Pancreas (tissue), 10 donors: ENCODE results near the gene OR6J1. TPM values are rescaled to one million over a fixed set of nuclear protein-coding genes. Genes with fewer than 3 reads are reported as not detected.

Source experiments
- ATAC-seq, 4 donors: fragments of 200-7000 bp; cut with Tn5 transposase; one replicate each; pipeline versions ENCODE4 v1.8.0 to v1.9.1; 2020; ENCODE audit warnings: mild to moderate bottlenecking in 4 of 4, moderate library complexity in 4 of 4
- DNase-seq, 6 donors: peaks; one replicate each; pipeline ENCODE4 v3.0.0-alpha.2; 2020
- FAIRE-seq: peaks from 2 replicates; lab custom pipeline; 2012; peaks lifted over from hg19 to GRCh38; lab: Jason Lieb, UNC
- H3K27ac ChIP-seq, 4 donors: fragments of 200-600 bp; sonication (generic); 1 replicate in 3 of 4; 2 replicates in 1 of 4; pipeline versions ENCODE4 v1.5.0 to v1.8.0; 2020
- H3K27me3 ChIP-seq, 4 donors: fragments of 200-600 bp; one replicate each; pipeline ENCODE4 v1.8.0; 2021
- H3K36me3 ChIP-seq, 3 donors: fragments of 200-600 bp; sonication (generic) in 1 of 3; one replicate each; pipeline versions ENCODE4 v1.5.0 to v1.8.0; 2020 to 2021
- H3K4me1 ChIP-seq, 3 donors: fragments of 200-600 bp; one replicate each; pipeline ENCODE4 v1.8.0; 2021
- H3K4me3 ChIP-seq, 4 donors: fragments of 200-600 bp; sonication (generic) in 2 of 4; one replicate each; pipeline versions ENCODE4 v1.5.0 to v1.8.0; 2020 to 2021
- H3K9me3 ChIP-seq, 4 donors: fragments of 200-600 bp; one replicate each; pipeline ENCODE4 v1.8.0; 2021
- CTCF ChIP-seq, 4 donors: fragments of 200-600 bp; sonication (generic) in 3 of 4; IDR thresholded peaks; one replicate each; pipeline versions ENCODE4 v1.5.0 to v1.8.0; 2021; ENCODE audit warnings: antibody characterized with exemption in 4 of 4
- WGBS, 2 donors: extraction: QIAGEN DNeasy Blood & Tissue Kit; methylation state at CpG; one replicate each; pipeline ENCODE4 v1.1.7; 2013; 5-methylcytosine and 5-hydroxymethylcytosine counted together
- intact Hi-C, 3 donors: fragments of 100-400 bp; cut with DNase I; formaldehyde crosslinking; loops; one replicate each; pipeline versions ENCODE4 v1.11.1 to v1.14.2; 2022
- polyA plus RNA-seq, 2 donors: library from polyadenylated mRNA; stranded (reverse); fragments of 200-250 nt; gene quantifications; one replicate each; pipeline ENCODE4 v1.2.3, GENCODE V29; 2013
- total RNA-seq, 6 donors: library from RNA; stranded (reverse); fragmentation: NEBNext Ultra II Directional in 4 of 6; extraction: Animal tissue kit (Norgen Biotek cat#: 25700) in 4 of 6; gene quantifications; one replicate each; pipeline versions ENCODE4 v1.2.1 to v1.2.4, GENCODE V29; 2021 to 2023
- donor health status: healthy with polysubstance abuse.
- donor health status: DM: no; HTN: no; CAD: no; lungs with moderate emphysema.
- donor health status: DM: no; HTN: no; CAD: no.
- donor health status: control.
- donor health status: control.
- donor health status: Bipolar disorder and iron deficiency.
- donor health status: DM: yes; HTN: yes; CAD: no.
- donor health status: DM: no; HTN: no; CAD: no.
- donor health status: DM: no; HTN: no; CAD: no.
- donor health status: DM: yes; HTN: yes; CAD: no.

The OR6J1 gene
- total and polyA plus RNA-seq, 8 donors = 0.03 to 0.05 TPM; not detected in 6

GRCh38 chr14:22596354-22596879 is 47.7 kb downstream of the OR6J1 start:
- no peak for TF ChIP-seq CTCF (IDR thresholded peaks at IDR 0.05)
- intact Hi-C loops = no loop called here
- Histone ChIP-seq H3K27me3 (no peaks in the 10 kb centered on the region), H3K4me1 (peaks cover 10 to 17% (median 10%) of the 10 kb centered on the region in 3 donors), H3K4me3 (no peak overlapping the region), H3K9me3 (no peaks in the 10 kb centered on the region), H3K27ac (no peak overlapping the region), H3K36me3 (no peaks in the 10 kb centered on the region)
- ATAC-seq (no peak), DNase-seq (no peak), FAIRE-seq (no peak)
- 72 to 74% methylated on average over 3 of the region's 3 CpGs for WGBS, 2 donors

GRCh38 chr14:22594156-22594716 is 49.9 kb downstream of the OR6J1 start:
- Histone ChIP-seq H3K36me3 (no peaks in the 10 kb centered on the region), H3K27ac (no peak overlapping the region), H3K4me3 (no peak overlapping the region), H3K9me3 (no peaks in the 10 kb centered on the region), H3K27me3 (no peaks in the 10 kb centered on the region), H3K4me1 (peaks cover 2 to 10% (median 8%) of the 10 kb centered on the region in 3 donors)
- WGBS, 2 donors = 51 to 55% methylated on average over 4 of the region's 4 CpGs
- FAIRE-seq (no peak), DNase-seq (no peak), ATAC-seq (no peak)
- intact Hi-C loops = no loop called here
- TF ChIP-seq CTCF (IDR thresholded peaks at IDR 0.05) = no peak

GRCh38 chr14:22593601-22594000 is 50.6 kb downstream of the OR6J1 start:
- H3K27ac ChIP-seq = no peak overlapping the region
- FAIRE-seq (no peak), ATAC-seq (no peak), DNase-seq (no peak)
- WGBS, 2 donors = 73 to 75% methylated on average over 2 of the region's 2 CpGs
- no peaks in the 10 kb centered on the region for H3K27me3 ChIP-seq
- H3K4me1 ChIP-seq = peaks cover 0 to 6% (median 6%) of the 10 kb centered on the region in 3 donors
- H3K9me3 ChIP-seq = no peaks in the 10 kb centered on the region
- no peak for TF ChIP-seq CTCF (IDR thresholded peaks at IDR 0.05)
- intact Hi-C loops = no loop called here
- H3K36me3 ChIP-seq = no peaks in the 10 kb centered on the region
- no peak overlapping the region for H3K4me3 ChIP-seq

- H3K36me3 ChIP-seq = no peaks in the 10 kb centered on the region
- intact Hi-C loops = no loop called here
- WGBS, 2 donors = 39 to 54% methylated on average over 3 of the region's 3 CpGs
- no peak overlapping the region for H3K27ac ChIP-seq
- H3K4me3 ChIP-seq = no peak overlapping the region
- H3K4me1 ChIP-seq = peaks cover 1 to 8% (median 6%) of the 10 kb centered on the region in 3 donors
- FAIRE-seq (no peak), DNase-seq (no peak), ATAC-seq (no peak)
- no peaks in the 10 kb centered on the region for H3K9me3 ChIP-seq
- no peaks in the 10 kb centered on the region for H3K27me3 ChIP-seq
- no peak for TF ChIP-seq CTCF (IDR thresholded peaks at IDR 0.05)
Measured at GRCh38 chr14:22593189-22593588, 51.0 kb downstream of the OR6J1 start.
